ENCODE measurements around the gene HAUS5.
"Not testable (repeated sequence)": the region's sequence is repeated elsewhere in the genome, so short reads cannot be mapped to it uniquely, and the experiment has no call there.

Gene HAUS5

DNA sequence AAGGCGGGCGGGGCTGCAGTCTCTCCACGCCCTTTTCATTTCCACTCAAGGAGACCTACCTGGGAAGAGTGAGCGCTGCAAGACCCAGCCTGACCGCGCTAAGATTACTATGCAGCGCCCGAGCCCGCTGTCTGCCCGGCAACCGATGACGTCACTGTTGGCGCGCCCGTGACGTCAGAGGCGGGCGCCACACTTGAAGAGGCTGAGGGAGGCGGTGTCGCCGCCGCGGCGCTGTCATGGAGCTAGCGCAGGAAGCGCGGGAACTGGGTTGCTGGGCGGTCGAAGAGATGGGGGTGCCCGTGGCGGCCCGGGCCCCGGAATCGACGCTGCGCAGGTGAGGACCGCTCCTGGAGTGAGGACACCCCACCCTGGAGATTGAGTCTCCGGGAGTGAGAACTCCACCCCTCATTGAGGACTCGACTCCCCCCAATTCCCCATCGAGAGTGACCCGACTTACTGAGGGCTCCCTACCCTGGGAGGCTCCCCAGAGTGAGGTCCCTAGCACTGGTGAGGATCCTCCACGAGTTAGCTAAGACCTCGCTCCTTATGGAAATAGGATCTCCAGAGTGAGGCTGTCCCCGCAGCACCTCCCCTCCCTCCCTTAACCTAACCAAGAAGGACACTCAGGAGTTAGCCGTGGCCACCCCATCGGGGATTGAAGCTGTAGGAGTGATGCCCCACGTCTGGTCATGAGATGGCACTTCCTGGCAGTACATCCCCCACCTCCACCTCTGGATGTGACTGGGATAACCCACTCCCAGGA lies at the start of gene HAUS5:
HAUS5 (plus strand) TSS at position 177 of the 763 bp plus-strand sequence; CDS start at position 237, 60 bp downstream.
- peak; percentile 85 to 91 for DNase-seq (ENCODE audit: low read depth in 2 of 2)

DNA sequence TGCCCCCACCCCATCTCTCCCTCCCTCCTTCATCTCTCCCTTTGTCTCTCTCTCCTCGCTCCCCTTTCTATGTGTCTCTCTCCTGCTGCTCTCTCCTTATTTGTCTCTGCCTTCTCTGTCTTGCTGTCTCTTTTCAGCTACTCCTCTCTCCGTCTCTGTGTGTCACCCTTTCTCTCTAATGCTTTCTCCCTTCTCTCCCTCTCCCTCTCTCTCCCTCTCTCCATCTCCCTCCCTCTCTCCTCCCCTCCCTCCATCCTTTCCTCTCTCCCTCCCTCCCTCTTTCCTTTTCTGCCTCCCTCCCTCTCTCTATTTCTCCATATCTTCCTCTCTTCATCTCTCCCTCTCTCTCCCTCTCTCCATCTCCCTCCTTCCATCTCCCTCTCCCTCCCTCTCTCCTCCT lies 49.8 kb upstream of the HAUS5 start:
- no peak for DNase-seq (ENCODE audit: low read depth in 2 of 2)

- DNase-seq (ENCODE audit: low read depth in 2 of 2) = no peak
Measured at GRCh38 chr19:35563207-35563829, 49.2 kb upstream of the HAUS5 start, which contains the start of gene ATP4A. Gene ATP4A (minus strand): TSS chr19:35563658. CDS start chr19:35563629, 29 bp downstream.

DNA sequence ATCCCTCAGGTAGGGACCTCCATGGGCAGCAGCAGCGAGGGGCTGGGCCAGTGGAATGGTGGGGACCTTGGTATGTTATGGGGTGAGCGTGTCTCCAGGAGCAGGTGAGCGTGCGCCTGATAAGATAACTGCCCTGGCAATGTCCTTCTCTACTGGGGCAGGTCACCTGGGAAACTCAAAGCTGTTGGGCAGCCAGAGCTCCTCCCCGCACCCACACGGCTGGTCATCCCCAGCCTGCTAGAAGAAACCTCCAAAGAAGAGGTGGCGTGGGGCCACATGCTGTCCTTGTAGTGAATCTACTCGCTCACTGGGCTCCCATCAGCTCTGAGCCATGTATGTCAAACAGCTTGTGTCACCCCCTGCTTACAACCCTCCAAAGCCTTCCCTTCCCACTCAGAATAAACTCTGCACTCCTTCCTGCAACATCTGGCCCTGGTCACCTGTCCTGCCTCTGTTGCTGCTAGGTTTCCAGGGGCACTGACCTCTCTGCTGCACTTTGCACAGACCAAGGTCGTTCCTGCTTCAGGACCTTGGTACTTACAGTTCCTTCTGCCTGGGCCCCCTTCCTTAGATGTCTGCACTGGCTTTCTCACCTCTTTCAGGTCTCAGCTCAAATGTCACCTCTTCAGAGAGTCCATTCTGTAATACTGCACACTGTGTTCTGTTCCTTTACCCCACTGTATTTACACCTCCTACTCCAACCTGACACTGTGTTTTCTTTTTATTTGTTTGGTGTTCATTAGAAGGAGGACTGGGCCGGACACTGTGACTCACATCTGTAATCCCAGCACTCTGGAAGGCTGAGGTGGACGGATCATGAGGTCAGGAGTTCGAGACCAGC lies 47.3 kb upstream of the HAUS5 start:
- no peak for DNase-seq (ENCODE audit: low read depth in 2 of 2)

DNA sequence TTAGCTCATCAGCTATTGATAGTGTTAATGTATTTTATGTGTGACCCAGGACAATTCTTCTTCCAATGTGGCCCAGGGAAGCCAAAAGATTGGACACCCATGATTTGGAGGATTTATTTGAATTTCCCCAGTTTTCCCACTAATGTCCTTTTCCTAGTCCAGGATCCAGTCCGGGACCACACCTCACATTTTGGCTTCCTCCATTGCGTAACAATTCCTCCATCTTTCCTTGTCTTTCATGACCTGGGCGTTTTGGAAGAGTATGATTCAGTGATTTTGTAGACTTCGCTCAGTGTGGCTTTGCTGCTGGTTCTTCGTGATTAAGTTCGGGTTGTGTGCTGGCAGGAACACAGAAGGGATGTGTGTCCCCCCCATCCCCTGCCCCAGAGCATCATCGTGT lies 45.8 kb upstream of the HAUS5 start:
- no peak for DNase-seq (ENCODE audit: low read depth in 2 of 2)

DNA sequence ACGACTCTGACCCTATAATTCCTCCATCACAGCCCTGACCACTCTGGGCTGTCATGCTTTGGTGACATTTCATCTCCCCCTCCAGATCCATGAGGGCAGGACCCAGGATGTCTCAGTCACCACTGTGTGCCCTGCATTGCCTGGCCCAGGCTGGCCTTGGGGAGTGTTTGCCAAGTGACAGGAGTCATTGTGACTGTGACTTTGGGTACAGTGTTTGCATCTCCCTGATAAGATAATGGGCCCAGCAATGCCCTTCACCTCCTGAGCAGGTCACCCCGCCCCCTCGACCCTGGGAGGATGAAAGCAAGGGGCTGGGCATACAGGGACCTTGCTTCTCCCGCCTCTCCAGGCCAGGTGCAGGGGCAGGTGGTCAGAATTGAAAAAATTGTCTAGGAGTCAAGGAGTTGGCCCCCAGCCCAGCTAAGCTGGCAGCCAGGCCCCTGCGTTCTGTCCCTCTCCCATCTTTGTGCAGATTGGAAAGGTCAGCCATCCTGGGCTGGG lies 43.2 kb upstream of the HAUS5 start:
- no peak for DNase-seq (ENCODE audit: low read depth in 2 of 2)

DNA sequence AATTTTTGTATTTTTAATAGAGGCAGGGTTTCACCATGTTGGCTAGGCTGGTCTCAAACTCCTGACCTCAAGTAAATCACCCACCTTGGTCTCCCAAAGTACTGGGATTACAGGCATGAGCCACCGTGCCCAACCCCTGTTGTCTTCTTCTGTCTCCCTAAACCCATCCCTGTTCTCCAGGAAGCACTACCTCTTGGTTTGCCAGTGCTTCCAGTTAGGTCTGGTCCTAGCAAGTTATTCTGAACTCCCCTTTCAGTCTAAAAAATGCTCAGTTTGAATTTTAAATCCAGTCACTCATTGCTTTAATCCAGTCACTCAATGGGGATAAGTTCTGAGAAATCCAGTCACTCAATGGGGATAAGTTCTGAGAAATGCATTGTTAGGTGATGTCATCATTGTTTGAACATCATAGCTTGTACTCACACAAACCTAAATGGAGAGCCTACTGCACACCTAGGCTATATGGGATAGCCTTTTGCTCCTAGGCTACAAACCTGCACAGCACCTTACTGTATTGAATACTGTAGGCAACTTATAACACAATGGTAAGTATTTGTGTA lies 41.0 kb upstream of the HAUS5 start:
- no peak for DNase-seq (ENCODE audit: low read depth in 2 of 2)

- DNase-seq (ENCODE audit: low read depth in 2 of 2) = no peak
Measured at GRCh38 chr19:35577918-35578317, 34.6 kb upstream of the HAUS5 start.

DNA sequence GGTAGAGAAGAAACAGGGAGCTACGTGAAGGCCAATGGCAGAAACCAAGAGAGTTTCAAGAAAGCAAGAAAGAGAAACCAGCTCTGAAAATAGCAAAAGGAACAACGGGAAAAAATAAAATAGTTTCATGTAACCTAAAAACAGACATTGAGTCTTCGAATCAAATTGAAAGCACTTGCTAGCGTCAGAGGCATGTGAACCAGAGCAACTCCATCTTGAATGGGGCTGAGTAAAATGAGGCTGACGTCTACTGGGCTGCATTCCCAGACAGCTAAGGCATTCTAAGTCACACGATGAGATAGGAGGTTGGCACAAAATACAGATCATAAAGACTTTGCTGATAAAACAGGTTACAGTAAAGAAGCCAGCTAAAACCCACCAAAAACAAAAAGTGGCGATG lies 33.8 kb upstream of the HAUS5 start:
- no peak for DNase-seq (ENCODE audit: low read depth in 2 of 2)

GRCh38 chr19:35582760-35583159 lies 29.8 kb upstream of the HAUS5 start:
- DNase-seq (ENCODE audit: low read depth in 2 of 2) = no peak

DNA sequence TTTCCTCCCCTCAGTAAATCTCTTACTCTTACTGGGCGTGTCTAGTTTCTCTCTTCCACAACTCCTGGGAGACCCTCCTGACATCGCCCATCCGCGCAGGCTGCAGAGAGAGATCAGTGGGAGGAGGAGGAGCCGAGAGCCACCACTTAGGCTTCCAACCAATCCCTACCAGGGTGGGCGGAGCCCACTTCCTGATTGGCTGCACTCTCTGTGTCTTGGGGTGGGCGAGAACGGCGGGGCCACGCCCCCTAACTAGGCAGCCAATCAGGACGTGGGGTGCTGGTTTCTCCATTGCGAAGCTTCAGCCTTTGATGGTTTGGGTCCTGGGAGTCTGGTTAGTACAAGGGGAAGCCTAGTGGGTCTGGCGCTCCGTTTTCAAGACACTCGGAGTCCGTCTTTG lies 26.7 kb upstream of the HAUS5 start, which contains the start of gene PMIS2:
PMIS2 (plus strand) TSS at position 326 of the 400 bp plus-strand sequence. CDS start 87 bp downstream, outside the sequence.
- DNase-seq (ENCODE audit: low read depth in 2 of 2) = no peak

DNA sequence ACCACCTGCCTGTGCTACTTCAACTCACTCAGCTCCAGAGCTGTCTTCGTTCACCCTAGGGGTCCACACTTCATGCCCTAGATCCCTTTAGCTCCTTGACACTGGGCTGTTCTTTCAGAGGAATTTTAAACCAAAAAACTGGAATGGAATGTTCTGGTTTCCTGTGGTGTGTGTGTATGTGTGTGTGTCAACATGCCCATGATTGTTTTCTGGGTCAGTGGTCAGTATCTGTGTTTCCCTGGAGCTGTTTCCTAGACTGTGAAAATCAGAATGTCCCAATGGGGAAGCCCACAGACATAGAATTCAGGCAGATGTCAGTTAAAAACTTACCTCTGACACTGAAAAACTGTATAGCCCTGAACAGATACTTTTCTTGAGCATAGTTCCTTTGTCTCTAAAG lies 25.2 kb upstream of the HAUS5 start:
- no peak for DNase-seq (ENCODE audit: low read depth in 2 of 2)

GRCh38 chr19:35590875-35591274 lies 21.7 kb upstream of the HAUS5 start:
- no peak for DNase-seq (ENCODE audit: low read depth in 2 of 2)

- DNase-seq (ENCODE audit: low read depth in 2 of 2) = no peak
Measured at GRCh38 chr19:35592226-35592625, 20.3 kb upstream of the HAUS5 start.

DNA sequence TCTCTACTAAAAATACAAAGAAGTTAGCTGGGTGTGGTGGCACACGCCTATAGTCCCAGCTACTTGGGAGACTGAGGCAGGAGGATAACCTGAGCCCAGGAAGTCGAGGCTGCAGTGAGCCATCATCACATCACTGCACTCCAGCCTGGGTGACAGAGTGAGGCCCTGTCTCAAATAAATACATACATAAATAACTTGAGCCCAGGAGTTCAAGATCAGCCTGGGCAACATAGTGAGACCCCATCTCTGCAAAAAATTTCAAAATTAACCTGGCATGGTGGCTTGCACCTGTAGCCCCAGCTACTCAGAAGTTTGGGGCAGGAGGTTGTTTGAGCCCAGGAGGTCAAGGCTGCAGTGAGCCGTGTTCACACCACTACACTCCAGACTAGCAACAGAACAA lies 17.5 kb upstream of the HAUS5 start:
- not testable (repeated sequence) for DNase-seq (ENCODE audit: low read depth in 2 of 2)

DNA sequence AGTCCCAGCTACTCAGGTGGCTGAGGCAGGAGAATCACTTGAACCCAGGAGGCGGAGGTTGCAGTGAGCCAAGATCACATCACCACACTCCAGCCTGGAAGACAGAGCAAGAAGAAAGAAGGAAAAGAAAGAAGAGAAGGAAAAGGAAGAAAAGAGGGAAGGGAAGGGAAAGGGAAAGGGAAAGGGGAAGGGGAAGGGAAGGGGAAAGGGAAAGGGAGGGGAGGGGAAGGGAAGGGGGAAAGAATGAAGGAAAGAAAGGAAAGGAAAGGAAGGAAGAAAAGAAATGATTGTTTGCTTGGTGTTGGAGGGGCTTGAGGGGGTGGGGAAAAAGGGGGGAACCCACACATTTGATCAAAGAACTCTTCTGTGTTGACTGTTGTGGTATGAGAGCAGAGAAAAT lies 16.6 kb upstream of the HAUS5 start:
- DNase-seq (ENCODE audit: low read depth in 2 of 2) = no peak

DNA sequence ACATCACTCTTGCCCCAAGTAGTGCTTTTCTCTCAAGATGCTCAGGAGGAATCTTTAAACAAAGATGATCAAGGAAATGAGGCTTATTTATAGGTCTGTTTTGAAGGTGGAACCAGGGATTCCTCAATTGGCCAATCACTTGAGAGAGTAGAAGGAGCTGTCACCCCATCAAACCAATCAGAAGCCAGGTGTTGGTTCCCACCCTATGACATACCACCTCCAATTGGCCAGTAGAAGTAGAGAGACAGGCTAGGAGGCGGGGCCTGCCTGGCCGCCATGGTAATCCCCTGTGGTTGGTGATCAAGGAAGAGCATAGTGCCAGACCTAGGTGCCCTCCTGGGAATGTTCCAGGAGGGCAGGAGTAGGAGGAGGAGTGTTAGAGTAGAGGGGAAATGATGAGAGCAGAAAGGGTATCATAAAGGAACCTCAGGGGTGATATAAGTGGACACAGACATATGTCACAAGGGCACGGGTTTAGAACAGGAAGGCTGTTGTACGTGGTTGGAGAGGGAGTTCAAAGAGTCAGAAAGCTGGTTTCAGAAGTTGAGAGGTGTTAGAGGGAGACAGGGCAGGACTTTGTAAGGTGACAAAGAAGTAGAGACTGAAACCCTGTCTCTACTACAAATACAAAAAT lies 16.1 kb upstream of the HAUS5 start:
- DNase-seq (ENCODE audit: low read depth in 2 of 2) = no peak

GRCh38 chr19:35601971-35602370 lies 10.6 kb upstream of the HAUS5 start:
- no peak for DNase-seq (ENCODE audit: low read depth in 2 of 2)

GRCh38 chr19:35604436-35604835 lies 8.1 kb upstream of the HAUS5 start:
- not testable (repeated sequence) for DNase-seq (ENCODE audit: low read depth in 2 of 2)

GRCh38 chr19:35607170-35607569 lies 5.4 kb upstream of the HAUS5 start:
- DNase-seq (ENCODE audit: low read depth in 2 of 2) = not testable (repeated sequence)

- DNase-seq (ENCODE audit: low read depth in 2 of 2) = no peak
Measured at GRCh38 chr19:35607661-35608060, 4.9 kb upstream of the HAUS5 start.

Data from stimulated activated CD8-positive, alpha-beta memory T cell treated with anti-CD3 and anti-CD28 coated beads, Interleukin-15, amount 100 ng/mL, for 4 hours (primary cell).